Thyroid gland (tissue), 4 donors: ENCODE measurements around the gene PSD.

Experiments
- CTCF ChIP-seq, 6 experiments: fragments of 200-600 bp in 3 of 6; fragments of 450-650 bp in 3 of 6; sonication (generic) in 3 of 6; IDR thresholded peaks; one replicate each; pipeline ENCODE4 v1.5.1; 2016 to 2019; ENCODE audit warnings: antibody characterized with exemption in 6 of 6, mild to moderate bottlenecking in 2 of 6, inconsistent platforms in 1 of 6, moderate library complexity in 1 of 6
- POLR2A ChIP-seq, 2 donors: fragments of 450-650 bp; IDR thresholded peaks; one replicate each; pipeline ENCODE4 v1.6.1; 2017; ENCODE audit warnings: antibody characterized with exemption in 2 of 2, mild to moderate bottlenecking in 2 of 2, moderate library complexity in 1 of 2

GRCh38 chr10:102408131-102408727 is 10.4 kb downstream of the PSD start:
- TF ChIP-seq CTCF (IDR thresholded peaks at IDR 0.05) (no peak), POLR2A (IDR thresholded peaks at IDR 0.05) (no peak)
